Coronary artery (tissue), 2 donors: ENCODE data around the gene MYEOV.
A peak's percentile ranks its signal among the peaks of the same experiment; 100 is the strongest.

Experiments
- DNase-seq: peaks from one replicate; pipeline ENCODE4 v3.0.0-alpha.2; 2017; ENCODE audit warnings: low spot score
- H3K27ac ChIP-seq, 2 donors: fragments of 200-600 bp; sonication (generic); one replicate each; pipeline ENCODE4 v1.5.1; 2016 to 2019
- H3K4me3 ChIP-seq: fragments of 200-600 bp; sonication (generic); 2 replicates; pipeline ENCODE4 v1.5.1; 2016; ENCODE audit warnings: mild to moderate bottlenecking, moderate library complexity
- CTCF ChIP-seq: fragments of 200-600 bp; sonication (generic); IDR thresholded peaks from one replicate; pipeline ENCODE4 v1.5.1; 2019; ENCODE audit warnings: antibody characterized with exemption

MYEOV gene

GRCh38 chr11:69335007-69335780 is 41.2 kb downstream of the MYEOV start:
- Histone ChIP-seq H3K4me3 (no peak overlapping the region), H3K27ac (no peak overlapping the region)
- DNase-seq: peak; percentile 41
- TF ChIP-seq CTCF: no peak

GRCh38 chr11:69335781-69336405 is 41.9 kb downstream of the MYEOV start:
- Histone ChIP-seq H3K27ac (no peak overlapping the region), H3K4me3 (no peak overlapping the region)
- DNase-seq: peak; percentile 24
- TF ChIP-seq CTCF: no peak

GRCh38 chr11:69337211-69337721 is 43.3 kb downstream of the MYEOV start:
- TF ChIP-seq CTCF: no peak
- Histone ChIP-seq H3K27ac (no peak overlapping the region), H3K4me3 (no peak overlapping the region)
- peak; percentile 24 for DNase-seq

GRCh38 chr11:69339041-69339733 is 45.2 kb downstream of the MYEOV start:
- peak; percentile 65 for DNase-seq
- no peak for TF ChIP-seq CTCF
- H3K27ac ChIP-seq: no peak overlapping the region

GRCh38 chr11:69339983-69340565 is 46.1 kb downstream of the MYEOV start:
- H3K27ac ChIP-seq: no peak overlapping the region
- H3K4me3 ChIP-seq: no peak overlapping the region
- no peak for TF ChIP-seq CTCF
- peak; percentile 26 for DNase-seq

More at GRCh38 chr11:69339041-69339733, 45.2 kb downstream of the MYEOV start:
- H3K4me3 ChIP-seq: no peak overlapping the region

GRCh38 chr11:69342588-69343330 is 48.8 kb downstream of the MYEOV start:
- no peak overlapping the region for H3K27ac ChIP-seq
- TF ChIP-seq CTCF: no peak
- DNase-seq: no peak
- no peak overlapping the region for H3K4me3 ChIP-seq
